HepG2 (cell line): ENCODE results near the gene RFTN1.

Source experiments
- BORCS8-MEF2B ChIP-seq: sonication (generic); formaldehyde crosslinking; IDR thresholded peaks from 2 replicates; pipeline ENCODE4 v1.8.0; 2022; ENCODE audit warnings: mild to moderate bottlenecking, missing genetic modification reagents
- CBX5 ChIP-seq: sonication (generic); formaldehyde crosslinking; IDR thresholded peaks from 2 replicates; pipeline ENCODE4 v1.4.0; 2020; ENCODE audit warnings: missing genetic modification reagents, borderline replicate concordance
- ERF ChIP-seq: IDR thresholded peaks from 2 replicates; pipeline ENCODE4 v1.6.1; 2018; ENCODE audit warnings: missing biosample characterization, missing genetic modification reagents
- FOXM1 ChIP-seq: sonication (generic); formaldehyde crosslinking; IDR thresholded peaks from 2 replicates; pipeline ENCODE4 v1.5.0; 2020; ENCODE audit warnings: missing genetic modification reagents
- GTF2F1 ChIP-seq: fragments of 150-350 bp; IDR thresholded peaks from 2 replicates; pipeline ENCODE4 v1.6.1; 2014; ENCODE audit warnings: low read length
- MXD4 ChIP-seq: IDR thresholded peaks from 2 replicates; pipeline ENCODE4 v1.6.1; 2016; ENCODE audit warnings: mild to moderate bottlenecking, missing biosample characterization, missing genetic modification reagents
- NR1H2 ChIP-seq: sonication (generic); formaldehyde crosslinking; IDR thresholded peaks from 2 replicates; pipeline ENCODE4 v1.8.1; 2022; ENCODE audit warnings: low read depth, missing genetic modification reagents, borderline replicate concordance
- XRCC5 ChIP-seq: fragments of 200-400 bp; formaldehyde crosslinking; optimal IDR thresholded peaks from 2 replicates; pipeline ENCODE3; 2017; ENCODE audit warnings: mild to moderate bottlenecking, low read length
- ZBTB3 ChIP-seq: sonication (generic); formaldehyde crosslinking; IDR thresholded peaks from 2 replicates; pipeline ENCODE4 v1.4.0; 2020; ENCODE audit warnings: low read depth, mild to moderate bottlenecking, moderate library complexity, missing genetic modification reagents, borderline replicate concordance
- ZNF274 ChIP-seq: sonication (generic); formaldehyde crosslinking; IDR thresholded peaks from 2 replicates; pipeline ENCODE4 v1.5.1; 2020; ENCODE audit warnings: mild to moderate bottlenecking, missing genetic modification reagents
- ZNF562 ChIP-seq: sonication (generic); formaldehyde crosslinking; IDR thresholded peaks from 2 replicates; pipeline ENCODE4 v1.8.0; 2022; ENCODE audit warnings: missing genetic modification reagents, borderline replicate concordance
- ZNF784 ChIP-seq: sonication (generic); formaldehyde crosslinking; IDR thresholded peaks from 2 replicates; pipeline ENCODE4 v1.5.1; 2020; ENCODE audit warnings: missing genetic modification reagents, mild to moderate bottlenecking, borderline replicate concordance
- TF ChIP-seq, protein P1 (sequence below): sonication (generic); formaldehyde crosslinking; IDR thresholded peaks from 2 replicates; pipeline ENCODE4 v1.4.0; 2020; ENCODE audit warnings: missing genetic modification reagents
- TF ChIP-seq, protein P2 (sequence below): sonication (generic); formaldehyde crosslinking; IDR thresholded peaks from 2 replicates; pipeline ENCODE4 v1.5.0; 2020; ENCODE audit warnings: mild to moderate bottlenecking, missing genetic modification reagents, moderate library complexity

- no peak for TF ChIP-seq CBX5 (CRISPR knock-in tag)
- no peak for TF ChIP-seq GTF2F1
- TF ChIP-seq, protein P1, sequence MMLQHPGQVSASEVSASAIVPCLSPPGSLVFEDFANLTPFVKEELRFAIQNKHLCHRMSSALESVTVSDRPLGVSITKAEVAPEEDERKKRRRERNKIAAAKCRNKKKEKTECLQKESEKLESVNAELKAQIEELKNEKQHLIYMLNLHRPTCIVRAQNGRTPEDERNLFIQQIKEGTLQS (CRISPR knock-in tag), result no peak
- TF ChIP-seq ZNF784, result no peak
- no peak for TF ChIP-seq XRCC5
- no peak for TF ChIP-seq BORCS8-MEF2B (CRISPR knock-in tag)
- TF ChIP-seq, protein P2, sequence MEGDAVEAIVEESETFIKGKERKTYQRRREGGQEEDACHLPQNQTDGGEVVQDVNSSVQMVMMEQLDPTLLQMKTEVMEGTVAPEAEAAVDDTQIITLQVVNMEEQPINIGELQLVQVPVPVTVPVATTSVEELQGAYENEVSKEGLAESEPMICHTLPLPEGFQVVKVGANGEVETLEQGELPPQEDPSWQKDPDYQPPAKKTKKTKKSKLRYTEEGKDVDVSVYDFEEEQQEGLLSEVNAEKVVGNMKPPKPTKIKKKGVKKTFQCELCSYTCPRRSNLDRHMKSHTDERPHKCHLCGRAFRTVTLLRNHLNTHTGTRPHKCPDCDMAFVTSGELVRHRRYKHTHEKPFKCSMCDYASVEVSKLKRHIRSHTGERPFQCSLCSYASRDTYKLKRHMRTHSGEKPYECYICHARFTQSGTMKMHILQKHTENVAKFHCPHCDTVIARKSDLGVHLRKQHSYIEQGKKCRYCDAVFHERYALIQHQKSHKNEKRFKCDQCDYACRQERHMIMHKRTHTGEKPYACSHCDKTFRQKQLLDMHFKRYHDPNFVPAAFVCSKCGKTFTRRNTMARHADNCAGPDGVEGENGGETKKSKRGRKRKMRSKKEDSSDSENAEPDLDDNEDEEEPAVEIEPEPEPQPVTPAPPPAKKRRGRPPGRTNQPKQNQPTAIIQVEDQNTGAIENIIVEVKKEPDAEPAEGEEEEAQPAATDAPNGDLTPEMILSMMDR, result no peak
- no peak for TF ChIP-seq ZNF274 (CRISPR knock-in tag)
- no peak for TF ChIP-seq FOXM1 (CRISPR knock-in tag)
- TF ChIP-seq ERF (CRISPR knock-in tag), result no peak
- TF ChIP-seq MXD4 (CRISPR knock-in tag), result no peak
- TF ChIP-seq ZNF562, result no peak
- no peak for TF ChIP-seq NR1H2 (CRISPR knock-in tag)
- no peak for TF ChIP-seq ZBTB3 (CRISPR knock-in tag)
These were observed 107.3 kb downstream of the RFTN1 start for GRCh38 chr3:16406166-16406565.
